Upper lobe of right lung (tissue), 1 donor: ENCODE measurements around the gene EML6. TPM values are rescaled to one million over a fixed set of nuclear protein-coding genes. Genes with fewer than 3 reads are reported as not detected.

Experiments
- ATAC-seq: fragments of 200-7000 bp; cut with Tn5 transposase; one replicate; pipeline ENCODE4 v1.9.1; 2020; ENCODE audit warnings: mild to moderate bottlenecking, moderate library complexity
- DNase-seq: peaks from one replicate; pipeline ENCODE4 v3.0.0-alpha.2; 2020
- H3K27ac ChIP-seq: fragments of 200-600 bp; one replicate; pipeline ENCODE4 v1.8.0; 2022
- H3K27me3 ChIP-seq: fragments of 200-600 bp; one replicate; pipeline ENCODE4 v1.8.0; 2022; ENCODE audit warnings: mild to moderate bottlenecking
- H3K36me3 ChIP-seq: fragments of 200-600 bp; one replicate; pipeline ENCODE4 v1.8.0; 2022
- H3K4me1 ChIP-seq: fragments of 200-600 bp; one replicate; pipeline ENCODE4 v1.8.0; 2022
- H3K4me3 ChIP-seq: fragments of 200-600 bp; one replicate; pipeline ENCODE4 v1.8.0; 2022; ENCODE audit warnings: mild to moderate bottlenecking
- H3K9me3 ChIP-seq: fragments of 200-600 bp; one replicate; pipeline ENCODE4 v1.8.0; 2022
- CTCF ChIP-seq: fragments of 200-600 bp; IDR thresholded peaks from one replicate; pipeline ENCODE4 v1.8.0; 2022; ENCODE audit warnings: antibody characterized with exemption
- intact Hi-C: fragments of 100-400 bp; cut with DNase I; formaldehyde crosslinking; loops from one replicate; pipeline ENCODE4 v1.11.0; 2022
- total RNA-seq: library from RNA; stranded (reverse); fragmentation: NEBNext Ultra II Directional; extraction: Animal tissue kit (Norgen Biotek cat#: 25700); gene quantifications from one replicate; pipeline ENCODE4 v1.2.1, GENCODE V29; 2021
- donor health status: DM: no; HTN: yes; CAD: no; lungs with severe emphysema.

EML6 gene
- total RNA-seq, 1 donor from 2014 or later = 1.4 TPM

DNA sequence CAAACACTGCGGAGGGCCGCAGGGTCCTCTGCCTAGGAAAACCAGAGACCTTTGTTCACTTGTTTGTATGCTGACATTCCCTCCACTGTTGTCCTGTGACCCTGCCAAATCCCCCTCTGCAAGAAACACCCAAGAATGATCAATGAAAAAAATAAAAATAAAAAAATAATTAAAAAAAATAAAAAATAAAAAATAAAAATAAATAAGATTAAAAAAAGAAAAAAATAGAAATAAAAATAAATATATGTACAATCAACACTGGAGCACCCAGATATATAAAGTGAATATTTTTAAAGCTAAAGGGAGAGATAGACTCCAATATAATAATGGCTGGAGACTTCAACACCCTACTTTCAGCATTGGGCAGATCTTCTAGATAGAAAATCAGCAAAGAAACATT, 23.8 kb upstream of the EML6 start:
- no peak for DNase-seq
- intact Hi-C loops = no loop called here
- Histone ChIP-seq H3K36me3 (no peaks in the 10 kb centered on the region), H3K9me3 (no peaks in the 10 kb centered on the region), H3K27ac (no peak overlapping the region), H3K27me3 (no peaks in the 10 kb centered on the region), H3K4me1 (peaks cover 6% of the 10 kb centered on the region), H3K4me3 (no peak overlapping the region)
- TF ChIP-seq CTCF = no peak
- no peak for ATAC-seq

DNA sequence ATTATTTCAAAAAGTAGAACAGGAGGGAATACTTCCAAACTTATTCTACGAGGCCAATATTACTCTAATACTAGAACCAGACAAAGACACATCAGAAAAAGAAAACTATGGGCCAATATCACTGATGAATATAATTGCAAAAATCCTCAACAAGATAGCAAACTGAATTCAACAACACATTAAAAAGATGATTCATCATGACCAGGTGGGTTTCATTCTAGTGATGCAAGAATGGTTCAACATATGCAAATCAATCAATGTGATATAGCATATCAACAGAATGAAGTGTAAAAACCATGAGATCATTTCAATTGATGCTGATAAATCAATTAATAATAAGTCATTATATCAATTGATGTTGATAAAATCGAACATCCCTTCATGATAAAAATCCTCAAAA, 22.4 kb upstream of the EML6 start:
- no peak overlapping the region for H3K27ac ChIP-seq
- H3K4me3 ChIP-seq = no peak overlapping the region
- no peaks in the 10 kb centered on the region for H3K9me3 ChIP-seq
- H3K4me1 ChIP-seq = peaks cover 4% of the 10 kb centered on the region
- H3K36me3 ChIP-seq = no peaks in the 10 kb centered on the region
- no peak for ATAC-seq
- intact Hi-C loops = no loop called here
- no peak for TF ChIP-seq CTCF
- no peak for DNase-seq
- no peaks in the 10 kb centered on the region for H3K27me3 ChIP-seq

DNA sequence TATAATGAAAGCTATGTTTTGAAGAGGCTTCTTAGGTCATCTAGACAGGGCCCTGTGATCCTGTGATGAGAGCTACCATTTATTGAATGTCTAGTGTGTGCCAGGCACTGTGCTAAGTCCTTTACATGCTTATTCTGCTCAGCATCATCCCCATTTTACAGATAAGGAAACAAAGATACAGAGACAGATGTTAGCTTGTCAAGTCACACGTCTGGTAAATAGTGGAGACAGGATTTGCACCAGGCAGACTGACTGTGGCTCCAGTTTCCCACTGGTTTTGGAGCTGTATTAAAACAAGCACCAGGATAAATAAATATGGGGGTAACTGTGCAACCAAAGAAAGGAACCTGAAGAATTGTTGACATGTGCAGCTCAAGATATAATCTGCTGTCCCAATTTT, 19.2 kb upstream of the EML6 start:
- ATAC-seq = no peak
- Histone ChIP-seq H3K27me3 (no peaks in the 10 kb centered on the region), H3K9me3 (no peaks in the 10 kb centered on the region), H3K4me1 (peaks cover 4% of the 10 kb centered on the region), H3K36me3 (no peaks in the 10 kb centered on the region), H3K27ac (no peak overlapping the region), H3K4me3 (no peak overlapping the region)
- intact Hi-C loops = no loop called here
- no peak for TF ChIP-seq CTCF
- DNase-seq = no peak

DNA sequence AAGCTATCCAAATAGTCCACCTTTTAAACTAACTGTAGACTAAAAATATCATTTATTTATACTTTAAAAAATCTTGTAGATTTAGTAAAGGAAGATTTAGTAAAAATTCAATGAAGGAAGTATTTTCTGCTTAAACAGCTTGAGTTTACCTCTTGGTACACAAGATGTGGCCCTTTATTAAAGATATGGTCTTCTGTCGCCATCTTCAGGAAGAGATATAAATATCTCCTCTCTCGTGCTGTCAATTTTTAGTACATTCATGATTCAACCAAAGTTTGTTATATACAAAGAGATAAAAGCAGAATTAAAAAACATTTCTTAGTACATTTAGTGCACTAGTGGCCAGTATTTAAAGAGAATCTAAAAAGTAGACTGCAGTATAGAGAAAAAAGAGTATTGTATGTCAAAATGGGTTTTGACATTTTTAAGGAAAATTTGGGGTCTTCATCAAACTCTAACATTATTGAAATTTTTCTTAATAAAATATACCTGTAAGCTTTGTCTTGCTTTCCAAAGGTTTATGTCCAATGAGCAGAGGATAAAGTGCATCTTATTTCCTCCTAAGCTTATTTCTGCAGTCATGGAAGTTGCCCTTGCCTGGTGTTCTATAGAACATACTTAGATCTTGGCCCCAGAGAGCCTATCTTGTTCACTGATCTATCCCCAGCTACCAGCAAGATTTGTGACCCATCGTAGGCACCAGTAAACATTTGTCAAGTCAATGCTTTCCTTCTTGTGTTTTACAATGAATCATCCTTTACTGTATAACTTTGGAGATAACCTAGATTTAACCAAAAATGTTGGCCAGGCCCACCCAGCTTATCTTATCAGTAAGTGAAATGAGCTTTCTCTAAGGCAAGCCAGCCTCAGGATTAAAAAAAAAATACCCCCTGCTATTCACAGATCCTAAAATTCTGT, 18.5 kb upstream of the EML6 start:
- TF ChIP-seq CTCF = peak; percentile 72
- Histone ChIP-seq H3K36me3 (no peaks in the 10 kb centered on the region), H3K27ac (no peak overlapping the region), H3K9me3 (no peaks in the 10 kb centered on the region), H3K27me3 (no peaks in the 10 kb centered on the region), H3K4me1 (peaks cover 4% of the 10 kb centered on the region), H3K4me3 (no peak overlapping the region)
- no peak for DNase-seq
- ATAC-seq = peak; percentile 73
- intact Hi-C loops = no loop called here

- DNase-seq (no peak), ATAC-seq (no peak)
- no peak overlapping the region for H3K4me3 ChIP-seq
- H3K36me3 ChIP-seq = no peaks in the 10 kb centered on the region
- no peak overlapping the region for H3K27ac ChIP-seq
- peaks cover 4% of the 10 kb centered on the region for H3K4me1 ChIP-seq
- TF ChIP-seq CTCF = no peak
- no peaks in the 10 kb centered on the region for H3K9me3 ChIP-seq
- H3K27me3 ChIP-seq = no peaks in the 10 kb centered on the region
- intact Hi-C loops = no loop called here
These were observed 16.8 kb upstream of the EML6 start for GRCh38 chr2:54706622-54707021.
